ENCODE results near the gene FAM13A.

DNA sequence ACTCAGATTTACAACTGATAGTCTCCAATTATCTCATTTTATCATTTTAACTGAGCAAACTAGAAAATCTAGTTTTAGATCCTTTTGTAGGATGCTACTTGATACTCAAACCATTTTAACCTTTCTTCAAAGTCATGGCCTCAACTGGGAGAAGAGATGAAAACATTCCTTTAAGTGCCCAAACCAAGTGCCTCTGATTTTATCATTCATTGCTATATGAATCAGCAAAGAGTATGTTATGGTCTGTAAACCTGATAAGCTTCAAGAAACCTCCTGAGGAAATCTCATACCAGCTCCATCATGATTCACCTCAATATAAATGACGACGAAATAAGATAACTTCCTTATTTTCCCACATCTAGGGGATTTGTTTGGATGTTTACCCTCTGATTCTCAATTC lies 119.9 kb downstream of the FAM13A start:
- TF ChIP-seq, protein P1, sequence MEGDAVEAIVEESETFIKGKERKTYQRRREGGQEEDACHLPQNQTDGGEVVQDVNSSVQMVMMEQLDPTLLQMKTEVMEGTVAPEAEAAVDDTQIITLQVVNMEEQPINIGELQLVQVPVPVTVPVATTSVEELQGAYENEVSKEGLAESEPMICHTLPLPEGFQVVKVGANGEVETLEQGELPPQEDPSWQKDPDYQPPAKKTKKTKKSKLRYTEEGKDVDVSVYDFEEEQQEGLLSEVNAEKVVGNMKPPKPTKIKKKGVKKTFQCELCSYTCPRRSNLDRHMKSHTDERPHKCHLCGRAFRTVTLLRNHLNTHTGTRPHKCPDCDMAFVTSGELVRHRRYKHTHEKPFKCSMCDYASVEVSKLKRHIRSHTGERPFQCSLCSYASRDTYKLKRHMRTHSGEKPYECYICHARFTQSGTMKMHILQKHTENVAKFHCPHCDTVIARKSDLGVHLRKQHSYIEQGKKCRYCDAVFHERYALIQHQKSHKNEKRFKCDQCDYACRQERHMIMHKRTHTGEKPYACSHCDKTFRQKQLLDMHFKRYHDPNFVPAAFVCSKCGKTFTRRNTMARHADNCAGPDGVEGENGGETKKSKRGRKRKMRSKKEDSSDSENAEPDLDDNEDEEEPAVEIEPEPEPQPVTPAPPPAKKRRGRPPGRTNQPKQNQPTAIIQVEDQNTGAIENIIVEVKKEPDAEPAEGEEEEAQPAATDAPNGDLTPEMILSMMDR (IDR thresholded peaks at IDR 0.05), result no peak
- no peak for TF ChIP-seq POLR2A (IDR thresholded peaks at IDR 0.05)
